HepG2 (cell line): ENCODE data around the gene JPT2.

Experiments
- POLR2G ChIP-seq: fragments of 200-400 bp; formaldehyde crosslinking; IDR thresholded peaks from 2 replicates; pipeline ENCODE4 v1.6.1; 2018; ENCODE audit warnings: mild to moderate bottlenecking, low read depth, low read length, moderate library complexity
- YY1 ChIP-seq: IDR thresholded peaks from 2 replicates; pipeline ENCODE4 v1.6.1; 2011; ENCODE audit warnings: low read length, low read depth, moderate library complexity, mild to moderate bottlenecking; ENCODE audit not compliant: insufficient read depth, insufficient replicate concordance
- ZNF274 ChIP-seq: sonication (generic); formaldehyde crosslinking; IDR thresholded peaks from 2 replicates; pipeline ENCODE4 v1.5.1; 2020; ENCODE audit warnings: mild to moderate bottlenecking, missing genetic modification reagents
- ZNF7 ChIP-seq: IDR thresholded peaks from 2 replicates; pipeline ENCODE4 v1.6.1; 2016; ENCODE audit warnings: missing biosample characterization, missing genetic modification reagents
- ZNF713 ChIP-seq: sonication (generic); formaldehyde crosslinking; IDR thresholded peaks from 2 replicates; pipeline ENCODE4 v1.4.0; 2020; ENCODE audit warnings: mild to moderate bottlenecking, missing genetic modification reagents
- TF ChIP-seq, protein P1 (sequence below): sonication (generic); formaldehyde crosslinking; IDR thresholded peaks from 2 replicates; pipeline ENCODE4 v1.5.0; 2020; ENCODE audit warnings: mild to moderate bottlenecking, missing genetic modification reagents, moderate library complexity

GRCh38 chr16:1667271-1667670 lies 10.8 kb upstream of the JPT2 start:
- TF ChIP-seq ZNF7 (no peak), YY1 (no peak), ZNF713 (no peak), ZNF274 (CRISPR knock-in tag) (no peak), POLR2G (no peak)
- TF ChIP-seq, protein P1, sequence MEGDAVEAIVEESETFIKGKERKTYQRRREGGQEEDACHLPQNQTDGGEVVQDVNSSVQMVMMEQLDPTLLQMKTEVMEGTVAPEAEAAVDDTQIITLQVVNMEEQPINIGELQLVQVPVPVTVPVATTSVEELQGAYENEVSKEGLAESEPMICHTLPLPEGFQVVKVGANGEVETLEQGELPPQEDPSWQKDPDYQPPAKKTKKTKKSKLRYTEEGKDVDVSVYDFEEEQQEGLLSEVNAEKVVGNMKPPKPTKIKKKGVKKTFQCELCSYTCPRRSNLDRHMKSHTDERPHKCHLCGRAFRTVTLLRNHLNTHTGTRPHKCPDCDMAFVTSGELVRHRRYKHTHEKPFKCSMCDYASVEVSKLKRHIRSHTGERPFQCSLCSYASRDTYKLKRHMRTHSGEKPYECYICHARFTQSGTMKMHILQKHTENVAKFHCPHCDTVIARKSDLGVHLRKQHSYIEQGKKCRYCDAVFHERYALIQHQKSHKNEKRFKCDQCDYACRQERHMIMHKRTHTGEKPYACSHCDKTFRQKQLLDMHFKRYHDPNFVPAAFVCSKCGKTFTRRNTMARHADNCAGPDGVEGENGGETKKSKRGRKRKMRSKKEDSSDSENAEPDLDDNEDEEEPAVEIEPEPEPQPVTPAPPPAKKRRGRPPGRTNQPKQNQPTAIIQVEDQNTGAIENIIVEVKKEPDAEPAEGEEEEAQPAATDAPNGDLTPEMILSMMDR (CRISPR knock-in tag) = no peak
